ENCODE data around the gene TMEM121B. TPM values are rescaled to one million over a fixed set of nuclear protein-coding genes. Genes with fewer than 3 reads are reported as not detected.

Gene TMEM121B
- total RNA-seq, 2 experiments from 2014 or later, result 0.13 to 0.14 TPM

- TF ChIP-seq CTCF (IDR thresholded peaks at IDR 0.05), result no peak
- Mint-ChIP-seq H3K9me3 (no peaks in the 10 kb centered on the region), H3K4me1 (ENCODE audit: low read depth) (peaks cover 65% of the 10 kb centered on the region), H3K36me3 (ENCODE audit: low read depth) (peaks cover 57% of the 10 kb centered on the region), H3K4me3 (no peak overlapping the region), H3K27ac (no peak overlapping the region), H3K27me3 (no peaks in the 10 kb centered on the region)
- intact Hi-C loops (cut with micrococcal nuclease), result no loop called here
- ATAC-seq, result no peak
- no peak for DNase-seq
- ChIA-PET POLR2A (no interaction called here), CTCF (no interaction called here)
Measured at GRCh38 chr22:17103351-17103750, 17.8 kb downstream of the TMEM121B start.

GRCh38 chr22:17102297-17102667 is 18.9 kb downstream of the TMEM121B start:
- intact Hi-C loops (cut with micrococcal nuclease), result no loop called here
- POLR2A ChIA-PET, result interaction anchor here (0.8 to 1.2 kb wide), 2 partner anchors 16 to 56 kb away, joined by 3 to 4 read pairs; no protein-coding TSS in a partner anchor
- peak overlapping the region; percentile 46 for H3K27ac Mint-ChIP-seq
- TF ChIP-seq CTCF (IDR thresholded peaks at IDR 0.05), result no peak
- no peak for DNase-seq
- no peak overlapping the region for H3K4me3 Mint-ChIP-seq
- H3K9me3 Mint-ChIP-seq, result no peaks in the 10 kb centered on the region
- H3K4me1 Mint-ChIP-seq (ENCODE audit: low read depth), result peaks cover 69% of the 10 kb centered on the region
- peaks cover 60% of the 10 kb centered on the region for H3K36me3 Mint-ChIP-seq (ENCODE audit: low read depth)
- H3K27me3 Mint-ChIP-seq, result no peaks in the 10 kb centered on the region
- ATAC-seq, result no peak
- CTCF ChIA-PET, result interaction anchor here (1.3 kb wide), 1 partner anchor 69 kb away, joined by 6 read pairs; no protein-coding TSS in a partner anchor

- ChIA-PET POLR2A (interaction anchor here (0.8 to 1.2 kb wide), 2 partner anchors 16 to 56 kb away, joined by 3 to 4 read pairs; no protein-coding TSS in a partner anchor), CTCF (interaction anchor here (1.0 to 1.3 kb wide), 2 partner anchors 27 to 70 kb away, joined by 3 to 6 read pairs; no protein-coding TSS in a partner anchor)
- no peak for DNase-seq
- Mint-ChIP-seq H3K27me3 (no peaks in the 10 kb centered on the region), H3K4me1 (ENCODE audit: low read depth) (peaks cover 69% of the 10 kb centered on the region), H3K9me3 (no peaks in the 10 kb centered on the region), H3K27ac (no peak overlapping the region), H3K36me3 (ENCODE audit: low read depth) (peaks cover 64% of the 10 kb centered on the region), H3K4me3 (no peak overlapping the region)
- ATAC-seq, result peak; percentile 40
- intact Hi-C loops (cut with micrococcal nuclease), result no loop called here
- TF ChIP-seq CTCF (IDR thresholded peaks at IDR 0.05), result no peak
Measured at GRCh38 chr22:17101475-17102296, 19.5 kb downstream of the TMEM121B start.

DNA sequence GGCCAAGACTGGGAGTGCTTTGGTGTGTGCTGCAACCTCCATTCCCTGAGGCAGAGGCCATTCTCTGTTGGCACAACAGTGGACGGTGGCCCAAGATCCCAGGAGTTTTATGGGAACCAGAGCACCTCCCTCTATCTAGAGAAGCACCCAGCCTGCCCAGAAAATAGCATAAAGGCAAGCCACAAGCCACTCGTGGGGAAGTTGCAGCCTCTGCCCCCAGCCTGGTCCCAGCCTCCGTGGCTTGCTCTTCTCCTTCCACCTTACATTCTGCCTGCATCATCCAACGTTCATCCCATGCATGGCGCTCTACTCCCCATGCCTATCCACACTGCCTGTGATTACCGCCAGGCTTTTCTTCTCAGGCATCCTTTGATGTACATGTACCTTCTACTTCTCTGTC is 20.5 kb downstream of the TMEM121B start:
- ATAC-seq (no peak), DNase-seq (no peak)
- intact Hi-C loops (cut with micrococcal nuclease), result no loop called here
- CTCF ChIA-PET, result no interaction called here
- Mint-ChIP-seq H3K27me3 (no peaks in the 10 kb centered on the region), H3K4me1 (ENCODE audit: low read depth) (peaks cover 68% of the 10 kb centered on the region), H3K27ac (no peak overlapping the region), H3K4me3 (no peak overlapping the region), H3K9me3 (no peaks in the 10 kb centered on the region), H3K36me3 (ENCODE audit: low read depth) (peaks cover 56% of the 10 kb centered on the region)
- POLR2A ChIA-PET, result no interaction called here
- TF ChIP-seq CTCF (IDR thresholded peaks at IDR 0.05), result no peak

DNA sequence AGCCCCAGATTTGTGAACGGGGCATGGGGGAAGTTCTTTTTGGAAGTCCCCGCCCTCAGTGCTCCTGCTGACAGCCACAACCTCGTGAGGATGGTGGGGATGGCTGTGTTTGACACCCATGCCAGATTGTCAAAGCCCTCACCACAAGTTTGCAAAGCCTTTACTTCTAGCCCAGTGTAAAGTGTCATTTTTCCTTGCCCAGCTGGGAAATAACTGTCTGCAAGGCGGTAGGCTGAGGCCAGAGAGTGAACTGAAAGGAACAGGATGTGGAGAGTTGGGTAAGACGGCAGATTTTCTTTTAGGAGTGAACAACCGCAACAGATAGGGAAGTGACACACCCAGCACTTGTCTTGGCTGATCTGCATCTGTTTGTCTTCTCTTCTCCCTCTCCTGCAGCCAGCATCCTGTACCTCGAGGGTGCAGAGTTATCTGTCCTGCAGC is 22.8 kb downstream of the TMEM121B start:
- TF ChIP-seq CTCF (IDR thresholded peaks at IDR 0.05), result no peak
- H3K4me1 Mint-ChIP-seq (ENCODE audit: low read depth), result peaks cover 82% of the 10 kb centered on the region
- intact Hi-C loops (cut with micrococcal nuclease), result no loop called here
- H3K27ac Mint-ChIP-seq, result peak overlapping the region; percentile 26
- H3K9me3 Mint-ChIP-seq, result no peaks in the 10 kb centered on the region
- H3K27me3 Mint-ChIP-seq, result no peaks in the 10 kb centered on the region
- ATAC-seq, result peak; percentile 64
- peak; percentile 39 for DNase-seq
- no peak overlapping the region for H3K4me3 Mint-ChIP-seq
- ChIA-PET CTCF (no interaction called here), POLR2A (interaction anchor here (1.9 kb wide), 1 partner anchor 10 kb away, joined by 5 read pairs; no protein-coding TSS in a partner anchor)
- H3K36me3 Mint-ChIP-seq (ENCODE audit: low read depth), result peaks cover 50% of the 10 kb centered on the region

Data from activated CD8-positive, alpha-beta T cell treated with anti-CD3 and anti-CD28 coated beads for 36 hours (primary cell).